ENCODE measurements around the gene ABCB8. TPM values are rescaled to one million over a fixed set of nuclear protein-coding genes. Genes with fewer than 3 reads are reported as not detected.

ABCB8 gene
- total and polyA plus RNA-seq, 9 of the 15 experiments (the other 6 are each of a cell fraction or from before 2014, with no cell fraction given) = 7.6 to 106 (median 36.3) TPM

DNA sequence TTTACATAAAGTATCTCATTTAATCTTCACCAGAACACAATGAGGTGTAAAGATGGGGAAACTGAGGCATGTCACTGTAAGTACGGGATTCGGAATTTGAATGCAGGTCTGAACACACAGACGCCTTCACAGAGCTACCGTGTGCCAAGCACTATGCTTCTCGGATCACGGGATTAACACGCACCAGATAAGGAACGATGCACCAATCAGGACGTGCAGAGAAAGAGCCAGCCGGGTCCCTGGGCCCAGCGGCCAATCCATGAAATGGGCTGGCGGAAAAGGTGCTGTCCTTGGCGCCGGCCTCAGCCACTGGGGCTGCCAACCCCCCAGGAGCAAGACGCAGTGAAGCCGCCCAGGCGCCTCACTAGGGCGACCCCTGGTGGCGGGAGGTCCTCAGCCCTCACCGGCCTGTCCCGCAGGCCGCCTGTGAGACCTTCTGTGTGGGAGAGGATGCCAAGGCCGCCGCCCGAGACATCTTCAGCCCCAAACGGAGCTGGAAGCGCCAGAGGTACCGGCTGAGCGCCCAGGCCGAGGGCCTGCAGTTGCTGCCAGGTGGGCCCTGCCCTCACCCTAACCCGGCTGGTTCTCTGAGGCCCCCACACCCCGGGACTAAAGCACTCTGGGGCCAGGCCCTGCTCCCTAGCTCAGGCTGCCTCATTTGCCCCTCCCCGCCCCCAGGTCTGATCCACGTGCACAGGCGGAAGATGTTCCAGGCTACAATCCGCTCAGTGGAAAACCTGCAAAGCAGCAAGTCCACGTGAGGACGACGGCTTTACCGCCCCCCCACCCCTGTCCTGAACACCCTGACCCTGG lies 19.5 kb upstream of the ABCB8 start (continued):
- TF ChIP-seq FOXM1 (IDR thresholded peaks at IDR 0.05; ENCODE audit: low read depth) (peak; percentile 70), FOXM1 (CRISPR knock-in tag; IDR thresholded peaks at IDR 0.05; ENCODE audit: low read depth) (no peak), SMARCA4 (IDR thresholded peaks at IDR 0.05) (no peak; the same call in 1 of the 2 replicates), SNIP1 (IDR thresholded peaks at IDR 0.05; ENCODE audit: low read depth) (peak; percentile 78; the same call in 1 of the 2 replicates), SREBF2 (CRISPR knock-in tag; IDR thresholded peaks at IDR 0.05) (peak; percentile 99; the same call in 1 of the 2 replicates), ARID1B (IDR thresholded peaks at IDR 0.05) (peak; percentile 68; the same call in 1 of the 2 replicates), MTA2 (IDR thresholded peaks at IDR 0.05; ENCODE audit: low read depth) (peak; percentile 65; the same call in 1 of the 2 replicates), ZNF3 (CRISPR knock-in tag; IDR thresholded peaks at IDR 0.05) (no peak), MCM3 (IDR thresholded peaks at IDR 0.05) (no peak), RBM34 (IDR thresholded peaks at IDR 0.05; ENCODE audit: borderline replicate concordance, insufficient read depth, low read length) (no peak), SMAD3 (CRISPR knock-in tag; conservative IDR thresholded peaks at IDR 0.05) (no peak), OTX1 (CRISPR knock-in tag; IDR thresholded peaks at IDR 0.05) (peak; percentile 45; the same call in 1 of the 2 replicates), ZNF12 (CRISPR knock-in tag; IDR thresholded peaks at IDR 0.05) (0 out of 2 replicates have a peak, but pooled peaks have one; percentile 48), ZNF384 (IDR thresholded peaks at IDR 0.05; ENCODE audit: low read depth, low read length) (no peak), PCBP1 (IDR thresholded peaks at IDR 0.05; ENCODE audit: low read depth, low read length, poor library complexity, severe bottlenecking) (peak; percentile 50), CHD2 (IDR thresholded peaks at IDR 0.05; ENCODE audit: low read depth, low read length) (peak; percentile 49; the same call in 1 of the 2 replicates)
- TF ChIP-seq, protein P1, sequence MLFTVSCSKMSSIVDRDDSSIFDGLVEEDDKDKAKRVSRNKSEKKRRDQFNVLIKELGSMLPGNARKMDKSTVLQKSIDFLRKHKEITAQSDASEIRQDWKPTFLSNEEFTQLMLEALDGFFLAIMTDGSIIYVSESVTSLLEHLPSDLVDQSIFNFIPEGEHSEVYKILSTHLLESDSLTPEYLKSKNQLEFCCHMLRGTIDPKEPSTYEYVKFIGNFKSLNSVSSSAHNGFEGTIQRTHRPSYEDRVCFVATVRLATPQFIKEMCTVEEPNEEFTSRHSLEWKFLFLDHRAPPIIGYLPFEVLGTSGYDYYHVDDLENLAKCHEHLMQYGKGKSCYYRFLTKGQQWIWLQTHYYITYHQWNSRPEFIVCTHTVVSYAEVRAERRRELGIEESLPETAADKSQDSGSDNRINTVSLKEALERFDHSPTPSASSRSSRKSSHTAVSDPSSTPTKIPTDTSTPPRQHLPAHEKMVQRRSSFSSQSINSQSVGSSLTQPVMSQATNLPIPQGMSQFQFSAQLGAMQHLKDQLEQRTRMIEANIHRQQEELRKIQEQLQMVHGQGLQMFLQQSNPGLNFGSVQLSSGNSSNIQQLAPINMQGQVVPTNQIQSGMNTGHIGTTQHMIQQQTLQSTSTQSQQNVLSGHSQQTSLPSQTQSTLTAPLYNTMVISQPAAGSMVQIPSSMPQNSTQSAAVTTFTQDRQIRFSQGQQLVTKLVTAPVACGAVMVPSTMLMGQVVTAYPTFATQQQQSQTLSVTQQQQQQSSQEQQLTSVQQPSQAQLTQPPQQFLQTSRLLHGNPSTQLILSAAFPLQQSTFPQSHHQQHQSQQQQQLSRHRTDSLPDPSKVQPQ (CRISPR knock-in tag; IDR thresholded peaks at IDR 0.05; ENCODE audit: borderline replicate concordance) = 0 out of 2 replicates have a peak, but pooled peaks have one; percentile 65
- TF ChIP-seq, protein P2, sequence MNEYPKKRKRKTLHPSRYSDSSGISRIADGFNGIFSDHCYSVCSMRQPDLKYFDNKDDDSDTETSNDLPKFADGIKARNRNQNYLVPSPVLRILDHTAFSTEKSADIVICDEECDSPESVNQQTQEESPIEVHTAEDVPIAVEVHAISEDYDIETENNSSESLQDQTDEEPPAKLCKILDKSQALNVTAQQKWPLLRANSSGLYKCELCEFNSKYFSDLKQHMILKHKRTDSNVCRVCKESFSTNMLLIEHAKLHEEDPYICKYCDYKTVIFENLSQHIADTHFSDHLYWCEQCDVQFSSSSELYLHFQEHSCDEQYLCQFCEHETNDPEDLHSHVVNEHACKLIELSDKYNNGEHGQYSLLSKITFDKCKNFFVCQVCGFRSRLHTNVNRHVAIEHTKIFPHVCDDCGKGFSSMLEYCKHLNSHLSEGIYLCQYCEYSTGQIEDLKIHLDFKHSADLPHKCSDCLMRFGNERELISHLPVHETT (CRISPR knock-in tag; conservative IDR thresholded peaks at IDR 0.05 in 1 of 2, IDR thresholded peaks at IDR 0.05 in 1 of 2) = peak in 1 of 2 experiments; percentile 67; a peak in 2 of 4 replicates
- TF ChIP-seq, protein P3, sequence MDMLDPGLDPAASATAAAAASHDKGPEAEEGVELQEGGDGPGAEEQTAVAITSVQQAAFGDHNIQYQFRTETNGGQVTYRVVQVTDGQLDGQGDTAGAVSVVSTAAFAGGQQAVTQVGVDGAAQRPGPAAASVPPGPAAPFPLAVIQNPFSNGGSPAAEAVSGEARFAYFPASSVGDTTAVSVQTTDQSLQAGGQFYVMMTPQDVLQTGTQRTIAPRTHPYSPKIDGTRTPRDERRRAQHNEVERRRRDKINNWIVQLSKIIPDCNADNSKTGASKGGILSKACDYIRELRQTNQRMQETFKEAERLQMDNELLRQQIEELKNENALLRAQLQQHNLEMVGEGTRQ (CRISPR knock-in tag; IDR thresholded peaks at IDR 0.05) = peak; percentile 59; the same call in 1 of the 2 replicates
- TF ChIP-seq, protein P4, sequence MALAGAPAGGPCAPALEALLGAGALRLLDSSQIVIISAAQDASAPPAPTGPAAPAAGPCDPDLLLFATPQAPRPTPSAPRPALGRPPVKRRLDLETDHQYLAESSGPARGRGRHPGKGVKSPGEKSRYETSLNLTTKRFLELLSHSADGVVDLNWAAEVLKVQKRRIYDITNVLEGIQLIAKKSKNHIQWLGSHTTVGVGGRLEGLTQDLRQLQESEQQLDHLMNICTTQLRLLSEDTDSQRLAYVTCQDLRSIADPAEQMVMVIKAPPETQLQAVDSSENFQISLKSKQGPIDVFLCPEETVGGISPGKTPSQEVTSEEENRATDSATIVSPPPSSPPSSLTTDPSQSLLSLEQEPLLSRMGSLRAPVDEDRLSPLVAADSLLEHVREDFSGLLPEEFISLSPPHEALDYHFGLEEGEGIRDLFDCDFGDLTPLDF (CRISPR knock-in tag; IDR thresholded peaks at IDR 0.05) = peak; percentile 96
- TF ChIP-seq, protein P5, sequence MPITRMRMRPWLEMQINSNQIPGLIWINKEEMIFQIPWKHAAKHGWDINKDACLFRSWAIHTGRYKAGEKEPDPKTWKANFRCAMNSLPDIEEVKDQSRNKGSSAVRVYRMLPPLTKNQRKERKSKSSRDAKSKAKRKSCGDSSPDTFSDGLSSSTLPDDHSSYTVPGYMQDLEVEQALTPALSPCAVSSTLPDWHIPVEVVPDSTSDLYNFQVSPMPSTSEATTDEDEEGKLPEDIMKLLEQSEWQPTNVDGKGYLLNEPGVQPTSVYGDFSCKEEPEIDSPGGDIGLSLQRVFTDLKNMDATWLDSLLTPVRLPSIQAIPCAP (CRISPR knock-in tag; IDR thresholded peaks at IDR 0.05; ENCODE audit: borderline replicate concordance) = peak; percentile 84; the same call in 1 of the 2 replicates

Data from K562 (cell line).